ENCODE measurements around the gene PFN1. TPM values are rescaled to one million over a fixed set of nuclear protein-coding genes. Genes with fewer than 3 reads are reported as not detected.
"Not testable (repeated sequence)": the region's sequence is repeated elsewhere in the genome, so short reads cannot be mapped to it uniquely, and the experiment has no call there.

The PFN1 gene
- total and polyA plus RNA-seq, 2 donors = 205 to 1,651 TPM

- H3K36me3 ChIP-seq (ENCODE audit: insufficient read depth) = no peaks in the 10 kb centered on the region
- 43% methylated on average over 10 of the region's 10 CpGs for WGBS
- DNase-seq (ENCODE audit: extremely low spot score) = no peak
- no peak overlapping the region for H3K4me3 ChIP-seq (ENCODE audit: low read depth, low read length)
- no peaks in the 10 kb centered on the region for H3K4me1 ChIP-seq (ENCODE audit: insufficient read depth)
- no peak overlapping the region for H3K27ac ChIP-seq (ENCODE audit: low read depth)
Measured at GRCh38 chr17:4908301-4908700, 40.0 kb downstream of the PFN1 start.

GRCh38 chr17:4906642-4907041 is 41.7 kb downstream of the PFN1 start:
- H3K4me1 ChIP-seq (ENCODE audit: insufficient read depth); H3K27ac ChIP-seq (ENCODE audit: low read depth); H3K4me3 ChIP-seq (ENCODE audit: low read depth, low read length); H3K36me3 ChIP-seq (ENCODE audit: insufficient read depth); DNase-seq (ENCODE audit: extremely low spot score): not testable (repeated sequence)

- Histone ChIP-seq H3K36me3 (ENCODE audit: insufficient read depth) (no peaks in the 10 kb centered on the region), H3K4me3 (ENCODE audit: low read depth, low read length) (no peak within 1 kb of the TSS), H3K4me1 (ENCODE audit: insufficient read depth) (no peaks in the 10 kb centered on the region), H3K27ac (ENCODE audit: low read depth) (no peak within 1 kb of the TSS)
- 21% methylated on average over 10 of the region's 10 CpGs for WGBS
- no peak for DNase-seq (ENCODE audit: extremely low spot score)
Measured at GRCh38 chr17:4903051-4903818, 45.1 kb downstream of the PFN1 start, which contains the start of gene CHRNE. CHRNE (minus strand) TSS chr17:4903098; CDS start chr17:4903063, 35 bp downstream.

GRCh38 chr17:4902540-4902939 is 45.8 kb downstream of the PFN1 start:
- no peak overlapping the region for H3K27ac ChIP-seq (ENCODE audit: low read depth)
- DNase-seq (ENCODE audit: extremely low spot score) = no peak
- no peak overlapping the region for H3K4me3 ChIP-seq (ENCODE audit: low read depth, low read length)
- no peaks in the 10 kb centered on the region for H3K36me3 ChIP-seq (ENCODE audit: insufficient read depth)
- no peaks in the 10 kb centered on the region for H3K4me1 ChIP-seq (ENCODE audit: insufficient read depth)
- 68% methylated on average over 8 of the region's 8 CpGs for WGBS

GRCh38 chr17:4901648-4902344 is 46.5 kb downstream of the PFN1 start:
- H3K27ac ChIP-seq (ENCODE audit: low read depth) = no peak overlapping the region
- no peaks in the 10 kb centered on the region for H3K36me3 ChIP-seq (ENCODE audit: insufficient read depth)
- no peaks in the 10 kb centered on the region for H3K4me1 ChIP-seq (ENCODE audit: insufficient read depth)
- no peak for DNase-seq (ENCODE audit: extremely low spot score)
- WGBS = 43% methylated on average over 48 of the region's 48 CpGs
- H3K4me3 ChIP-seq (ENCODE audit: low read depth, low read length) = no peak overlapping the region

GRCh38 chr17:4901108-4901647 is 47.2 kb downstream of the PFN1 start:
- DNase-seq (ENCODE audit: extremely low spot score) = no peak
- Histone ChIP-seq H3K27ac (ENCODE audit: low read depth) (no peak overlapping the region), H3K4me3 (ENCODE audit: low read depth, low read length) (no peak overlapping the region), H3K4me1 (ENCODE audit: insufficient read depth) (no peaks in the 10 kb centered on the region), H3K36me3 (ENCODE audit: insufficient read depth) (no peaks in the 10 kb centered on the region)
- WGBS = 53% methylated on average over 37 of the region's 37 CpGs

GRCh38 chr17:4900231-4901107 is 47.9 kb downstream of the PFN1 start:
- H3K27ac ChIP-seq (ENCODE audit: low read depth) = no peak overlapping the region
- H3K4me1 ChIP-seq (ENCODE audit: insufficient read depth) = no peaks in the 10 kb centered on the region
- DNase-seq (ENCODE audit: extremely low spot score) = no peak
- H3K36me3 ChIP-seq (ENCODE audit: insufficient read depth) = peaks cover 3% of the 10 kb centered on the region
- no peak overlapping the region for H3K4me3 ChIP-seq (ENCODE audit: low read depth, low read length)
- WGBS = 29% methylated on average over 65 of the region's 65 CpGs

- WGBS = 10% methylated on average over 60 of the region's 60 CpGs
- Histone ChIP-seq H3K4me3 (ENCODE audit: low read depth, low read length) (peak within 1 kb of the TSS; percentile 20), H3K27ac (ENCODE audit: low read depth) (no peak within 1 kb of the TSS), H3K4me1 (ENCODE audit: insufficient read depth) (no peaks in the 10 kb centered on the region), H3K36me3 (ENCODE audit: insufficient read depth) (peaks cover 3% of the 10 kb centered on the region)
- DNase-seq (ENCODE audit: extremely low spot score) = peak; percentile 59
Measured at GRCh38 chr17:4899341-4900230, 48.7 kb downstream of the PFN1 start, which contains the start of gene C17orf107. C17orf107 (plus strand) TSS chr17:4899536; CDS start chr17:4899763, 227 bp downstream.

GRCh38 chr17:4898927-4899326 is 49.4 kb downstream of the PFN1 start:
- no peak for DNase-seq (ENCODE audit: extremely low spot score)
- Histone ChIP-seq H3K4me3 (ENCODE audit: low read depth, low read length) (peak overlapping the region; percentile 20), H3K36me3 (ENCODE audit: insufficient read depth) (peaks cover 3% of the 10 kb centered on the region), H3K27ac (ENCODE audit: low read depth) (no peak overlapping the region), H3K4me1 (ENCODE audit: insufficient read depth) (no peaks in the 10 kb centered on the region)
- WGBS = 17% methylated on average over 34 of the region's 34 CpGs

GRCh38 chr17:4898351-4898750 is 50.0 kb downstream of the PFN1 start:
- H3K4me3 ChIP-seq (ENCODE audit: low read depth, low read length) = no peak overlapping the region
- H3K36me3 ChIP-seq (ENCODE audit: insufficient read depth) = peaks cover 3% of the 10 kb centered on the region
- no peak overlapping the region for H3K27ac ChIP-seq (ENCODE audit: low read depth)
- WGBS = 89% methylated on average over 8 of the region's 8 CpGs
- DNase-seq (ENCODE audit: extremely low spot score) = no peak
- no peaks in the 10 kb centered on the region for H3K4me1 ChIP-seq (ENCODE audit: insufficient read depth)

- H3K27ac ChIP-seq (ENCODE audit: low read depth) = no peak overlapping the region
- no peak overlapping the region for H3K4me3 ChIP-seq (ENCODE audit: low read depth, low read length)
- no peak for DNase-seq (ENCODE audit: extremely low spot score)
- no peaks in the 10 kb centered on the region for H3K4me1 ChIP-seq (ENCODE audit: insufficient read depth)
- H3K36me3 ChIP-seq (ENCODE audit: insufficient read depth) = peaks cover 3% of the 10 kb centered on the region
- 89% methylated on average over 5 of the region's 5 CpGs for WGBS
Measured at GRCh38 chr17:4897785-4898184, 50.5 kb downstream of the PFN1 start.

GRCh38 chr17:4897198-4897687 is 51.1 kb downstream of the PFN1 start:
- no peak overlapping the region for H3K27ac ChIP-seq (ENCODE audit: low read depth)
- WGBS = 83% methylated on average over 10 of the region's 10 CpGs
- H3K36me3 ChIP-seq (ENCODE audit: insufficient read depth) = peaks cover 3% of the 10 kb centered on the region
- H3K4me1 ChIP-seq (ENCODE audit: insufficient read depth) = no peaks in the 10 kb centered on the region
- no peak for DNase-seq (ENCODE audit: extremely low spot score)
- H3K4me3 ChIP-seq (ENCODE audit: low read depth, low read length) = no peak overlapping the region

Data from urinary bladder (tissue), 4 donors.